Measurements from ENCODE around the gene FBXO44. TPM values are rescaled to one million over a fixed set of nuclear protein-coding genes. Genes with fewer than 3 reads are reported as not detected.

The FBXO44 gene
- total RNA-seq, 1 experiment from 2014 or later = 60.9 TPM

GRCh38 chr1:11688506-11688905 is 33.8 kb downstream of the FBXO44 start (continued):
- TF ChIP-seq ZBTB33 (IDR thresholded peaks at IDR 0.05; ENCODE audit: extremely low read depth, insufficient replicate concordance, low read length) (no peak), CTCF (IDR thresholded peaks at IDR 0.05 in 2 of 3, conservative IDR thresholded peaks at IDR 0.05 in 1 of 3; ENCODE audit: borderline replicate concordance in 1 of 3, insufficient read depth in 1 of 3, low read depth in 2 of 3, low read length in 2 of 3) (no peak), POLR2AphosphoS5 (IDR thresholded peaks at IDR 0.05; ENCODE audit: low read depth, low read length) (no peak), CBX3 (IDR thresholded peaks at IDR 0.05; ENCODE audit: low read depth) (no peak)

GRCh38 chr1:11690397-11691301 is 36.0 kb downstream of the FBXO44 start:
- Histone ChIP-seq H3K9me3 (ENCODE audit: control insufficient read depth in 1 of 2, insufficient read depth in 1 of 2, low read depth in 1 of 2, low read length in 2 of 2) (no peaks in the 10 kb centered on the region), H3K9ac (ENCODE audit: low read length) (peak overlapping the region; percentile 65), H3K36me3 (ENCODE audit: control insufficient read depth in 1 of 2, insufficient read depth in 2 of 2, low read length in 2 of 2) (no peaks in the 10 kb centered on the region), H2AFZ (ENCODE audit: low read depth, low read length, poor library complexity, severe bottlenecking) (peak overlapping the region; percentile 94), H3K4me2 (ENCODE audit: low read length) (peak overlapping the region; percentile 98), H3K4me3 (replicated peaks in 1 of 2; ENCODE audit: low read depth in 1 of 2, low read length in 2 of 2) (peak overlapping the region; percentile 50 to 69), H3K27me3 (ENCODE audit: insufficient read depth, low read length) (peaks cover 17% of the 10 kb centered on the region; the same call in 1 of the 2 replicates), H4K20me1 (ENCODE audit: insufficient read depth) (no peaks in the 10 kb centered on the region), H3K9me2 (ENCODE audit: insufficient read depth) (no peaks in the 10 kb centered on the region), H3K4me1 (ENCODE audit: control insufficient read depth in 1 of 2, insufficient read depth in 2 of 2, low read length in 2 of 2) (peaks cover 33 to 47% of the 10 kb centered on the region in 2 experiments), H3K79me2 (ENCODE audit: insufficient read depth, low read length) (no peaks in the 10 kb centered on the region), H3K27ac (ENCODE audit: low read depth, low read length) (peak overlapping the region; percentile 30; the same call in 1 of the 2 replicates)
- BruUV-seq (replicated peaks) = no TSS peak
- ChIA-PET CTCF (interaction anchor here (0.7 to 1.7 kb wide), 5 partner anchors 9 to 29 kb away, joined by 3 to 7 read pairs (median 4); partner anchors contain the start of gene FBXO6), RAD21 (ENCODE audit: low non-redundant PET in 1 of 2, low total read pairs in 2 of 2, uncharacterized antibody in 2 of 2, unreplicated experiment in 2 of 2) (interaction anchor here in 1 of 2 experiments (0.9 kb wide), 1 partner anchor 29 kb away, joined by 3 read pairs; no protein-coding TSS in a partner anchor), POLR2A (interaction anchor here (0.7 to 1.9 kb wide), 6 partner anchors 9 to 219 kb away, joined by 4 to 14 read pairs (median 4); partner anchors contain the start of genes FBXO6 and MAD2L2)
- DNase-seq (ENCODE audit: low read depth, low spot score) = no peak
- intact Hi-C loops (cut with micrococcal nuclease) = no loop called here
- peak; percentile 59 for ATAC-seq
- TF ChIP-seq POLR2AphosphoS5 (IDR thresholded peaks at IDR 0.05; ENCODE audit: low read depth, low read length) (peak; percentile 40), REST (IDR thresholded peaks at IDR 0.05; ENCODE audit: low read depth) (no peak), SP1 (IDR thresholded peaks at IDR 0.05; ENCODE audit: low read depth) (no peak), EZH2phosphoT487 (IDR thresholded peaks at IDR 0.05; ENCODE audit: borderline replicate concordance) (no peak), ZBTB33 (IDR thresholded peaks at IDR 0.05; ENCODE audit: extremely low read depth, insufficient replicate concordance, low read length) (no peak)
